ENCODE measurements around the gene PARP14.
"Not testable (repeated sequence)": the region's sequence is repeated elsewhere in the genome, so short reads cannot be mapped to it uniquely, and the experiment has no call there.

Gene PARP14

DNA sequence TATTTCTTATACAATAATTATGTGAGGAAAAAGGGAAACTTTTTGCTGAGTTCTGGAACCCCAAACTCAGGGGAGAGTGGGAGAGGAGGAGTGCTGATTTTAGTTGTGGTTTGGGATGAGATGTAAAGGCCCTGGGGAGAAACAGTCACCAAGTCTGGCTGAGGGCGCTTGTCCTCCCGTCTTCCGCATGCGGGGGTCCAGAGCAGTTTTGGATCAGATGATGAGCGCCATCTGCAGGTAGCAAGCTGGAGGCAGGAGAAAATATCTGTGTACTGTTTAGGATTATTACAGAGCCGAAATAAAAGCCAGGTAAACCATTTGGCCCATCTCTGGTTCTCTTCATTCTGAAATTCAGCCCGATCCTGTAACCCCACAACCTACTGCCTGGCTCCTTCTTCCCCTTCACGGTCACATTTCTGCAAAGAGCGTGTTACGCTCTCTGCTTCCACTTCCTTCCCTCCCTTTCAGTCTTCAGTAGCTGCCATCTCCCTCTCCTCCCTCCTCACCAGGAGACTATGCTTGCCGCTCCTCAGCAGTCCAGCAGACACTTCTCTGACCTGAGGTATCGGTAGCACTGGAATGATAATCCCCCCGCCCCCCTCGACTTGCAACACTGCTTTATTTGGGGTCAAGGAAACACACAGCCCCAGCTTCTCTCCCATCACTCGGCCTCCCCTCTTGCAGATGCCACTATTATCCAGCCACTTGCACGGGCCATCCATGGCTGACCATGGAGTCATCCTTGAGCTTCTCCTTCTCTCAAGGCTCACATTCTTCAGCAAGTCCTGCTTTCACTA lies 1.4 kb upstream of the PARP14 start:
- DNase-seq (ENCODE audit: low read depth): peak; percentile 47

DNA sequence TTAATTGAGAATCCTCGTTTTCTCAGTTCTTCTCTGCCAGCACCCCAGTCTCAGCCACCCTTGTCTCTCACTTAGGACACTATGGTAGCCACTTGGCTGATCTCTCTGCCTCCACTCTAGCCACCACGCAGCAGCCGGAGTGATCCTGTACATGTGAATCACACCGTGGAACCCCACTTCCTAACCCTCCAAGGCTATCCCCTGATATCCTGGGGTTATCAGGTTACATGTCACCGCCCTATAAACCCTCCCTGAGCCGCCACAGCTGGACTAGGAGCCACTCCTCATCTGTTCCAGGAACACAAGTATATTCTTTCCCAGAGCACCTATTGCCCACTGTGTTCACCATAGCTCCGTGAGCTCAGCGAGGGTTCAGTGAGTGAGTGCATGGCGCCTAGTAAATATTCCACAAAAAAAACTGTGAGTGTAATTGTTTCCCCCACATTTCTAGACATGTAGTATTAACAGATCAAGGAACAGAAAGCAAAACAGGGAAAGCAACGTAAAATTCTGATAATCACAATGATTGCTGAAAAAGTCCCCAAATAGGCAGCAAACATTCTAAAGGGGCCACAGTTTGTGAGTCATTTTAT lies 661 bp upstream of the PARP14 start:
- no peak for DNase-seq (ENCODE audit: low read depth)

DNA sequence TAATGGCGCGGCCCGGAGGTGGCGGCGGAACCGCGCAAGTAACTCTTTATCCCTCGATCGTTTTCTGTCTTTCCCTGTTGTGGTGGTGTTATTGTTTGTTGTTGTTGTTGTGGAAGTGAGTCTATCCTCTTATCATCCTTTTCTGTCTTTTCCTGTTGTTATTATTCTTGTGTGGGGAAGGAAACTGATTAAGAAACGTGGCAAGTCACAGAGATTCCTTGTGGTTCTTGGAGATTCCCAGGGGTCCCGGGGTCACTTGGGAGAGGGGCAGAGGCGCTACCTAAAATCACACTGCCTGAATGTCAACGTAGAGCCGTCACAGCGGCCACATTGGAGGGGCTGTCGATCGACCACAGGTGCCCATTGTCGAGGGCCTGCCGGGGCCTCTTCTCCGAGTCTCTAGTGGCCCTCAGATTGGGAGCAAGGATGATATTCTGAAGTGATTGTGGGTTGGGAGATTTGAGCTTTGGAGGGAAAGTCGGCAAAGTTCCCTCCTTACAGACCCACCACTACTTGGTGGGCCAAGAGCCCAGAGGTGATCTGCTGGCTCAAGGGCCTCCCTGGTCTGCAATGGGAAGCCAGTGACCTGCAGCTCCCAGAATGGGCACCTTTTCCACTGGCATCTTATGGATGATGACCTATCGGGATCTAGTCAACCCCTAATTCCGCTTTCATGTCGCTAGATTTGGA lies 790 bp downstream of the PARP14 start:
- no peak for DNase-seq (ENCODE audit: low read depth)

DNA sequence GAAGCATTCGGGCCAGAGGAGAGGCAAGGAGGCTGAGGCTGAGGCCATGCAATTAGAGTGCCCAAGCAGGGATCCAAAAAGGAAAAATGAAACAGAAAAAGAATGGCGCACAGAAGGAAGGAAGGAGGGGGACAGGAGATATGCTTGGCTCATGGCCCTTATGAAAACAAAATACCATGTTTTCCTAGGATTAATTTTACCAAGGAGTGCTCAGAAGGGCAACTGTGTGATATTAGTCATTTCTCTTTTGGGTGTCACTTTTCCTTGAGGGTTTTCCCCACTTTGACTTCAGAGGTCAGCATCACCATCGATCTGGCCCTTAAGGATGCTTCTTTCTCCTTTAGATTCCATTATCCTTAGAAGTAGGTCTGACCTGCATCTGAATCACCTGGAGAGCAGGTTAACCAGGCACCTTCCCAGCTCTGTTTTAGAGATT lies 1.4 kb downstream of the PARP14 start:
- no peak for DNase-seq (ENCODE audit: low read depth)

DNA sequence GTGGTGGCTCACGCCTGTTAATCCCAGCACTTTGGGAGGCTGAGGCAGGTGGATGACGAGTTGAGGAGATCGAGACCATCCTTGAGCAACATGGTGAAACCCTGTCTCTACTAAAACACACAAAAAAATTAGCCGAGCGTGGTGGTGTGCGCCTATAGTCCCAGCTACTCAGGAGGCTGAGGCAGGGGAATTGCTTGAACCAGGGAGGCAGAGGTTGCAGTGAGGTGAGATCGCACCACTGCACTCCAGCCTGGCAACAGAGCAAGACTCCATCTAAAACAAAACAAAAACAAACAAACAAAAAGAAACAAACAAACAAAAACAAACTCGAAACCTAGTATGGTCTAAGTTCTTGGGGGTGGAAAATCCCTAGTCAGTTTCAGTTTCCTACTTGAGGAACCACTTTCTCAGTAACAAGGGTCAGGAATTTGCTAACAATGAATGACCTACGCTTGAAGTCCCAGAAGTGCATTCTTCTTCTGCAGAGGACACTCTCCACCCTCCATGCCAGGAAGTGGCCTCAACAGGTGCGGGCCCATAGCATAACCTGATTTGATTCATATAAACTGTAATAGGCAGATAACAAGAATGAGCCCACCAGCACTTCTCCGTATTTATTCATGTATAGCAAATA lies 2.3 kb downstream of the PARP14 start:
- DNase-seq (ENCODE audit: low read depth): not testable (repeated sequence)

DNA sequence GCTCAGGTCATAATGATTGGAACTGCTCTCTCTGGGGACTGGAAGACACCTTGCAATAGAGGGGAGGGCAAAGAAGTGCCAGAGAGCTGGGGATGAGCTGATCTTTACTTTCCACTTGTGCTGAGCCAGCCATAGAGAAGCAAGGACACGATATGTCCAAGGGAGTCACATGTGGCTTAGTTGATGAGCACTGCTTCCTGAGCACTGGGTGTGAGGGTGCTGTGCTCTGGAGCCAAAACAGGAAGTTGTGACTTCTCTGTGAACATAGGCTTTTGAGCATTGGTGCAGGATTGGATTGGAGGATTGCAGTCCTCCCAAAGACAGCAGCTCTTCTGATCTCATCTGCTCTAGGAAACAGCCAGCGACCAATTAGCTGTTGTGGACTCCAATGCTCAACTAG lies 6.7 kb downstream of the PARP14 start:
- no peak for DNase-seq (ENCODE audit: low read depth)

DNA sequence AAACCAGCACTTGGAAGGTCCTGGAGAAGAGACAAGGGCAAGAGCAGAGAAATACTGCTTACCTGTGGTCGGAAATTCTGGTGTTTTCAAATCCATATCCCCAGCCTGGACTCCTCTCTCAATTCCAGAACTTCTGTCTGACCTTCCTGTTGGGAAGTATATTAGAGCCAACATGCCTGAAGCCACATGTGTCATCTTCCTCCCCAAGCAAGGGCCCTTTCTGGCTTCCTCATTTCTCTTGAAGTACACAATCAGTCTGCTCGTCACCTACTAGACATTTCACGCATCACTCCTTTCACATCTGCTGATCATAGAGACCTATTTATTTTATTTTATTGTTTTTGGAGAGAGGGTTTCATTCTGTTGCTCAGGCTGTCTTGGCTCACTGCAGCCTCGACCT lies 8.4 kb downstream of the PARP14 start:
- no peak for DNase-seq (ENCODE audit: low read depth)

DNA sequence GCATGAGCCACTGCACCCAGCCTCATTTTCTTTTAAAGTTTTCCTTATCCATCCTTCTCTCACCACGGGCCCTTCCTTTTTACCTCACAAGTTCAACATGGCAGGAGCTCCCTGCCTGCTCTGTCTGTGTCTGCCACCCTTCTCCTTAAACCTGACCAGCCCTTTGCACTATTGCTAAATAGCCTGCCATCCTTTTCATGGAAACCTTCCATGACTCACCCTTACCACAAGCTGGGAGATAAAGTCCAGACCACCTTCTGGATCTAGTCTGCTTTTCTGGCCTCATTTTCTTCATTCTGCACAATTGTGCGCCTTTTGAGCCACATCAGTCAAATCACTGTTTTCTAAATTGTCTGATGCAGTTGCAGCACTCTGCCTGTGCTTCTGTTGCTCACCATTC lies 8.9 kb downstream of the PARP14 start:
- DNase-seq (ENCODE audit: low read depth): no peak

DNA sequence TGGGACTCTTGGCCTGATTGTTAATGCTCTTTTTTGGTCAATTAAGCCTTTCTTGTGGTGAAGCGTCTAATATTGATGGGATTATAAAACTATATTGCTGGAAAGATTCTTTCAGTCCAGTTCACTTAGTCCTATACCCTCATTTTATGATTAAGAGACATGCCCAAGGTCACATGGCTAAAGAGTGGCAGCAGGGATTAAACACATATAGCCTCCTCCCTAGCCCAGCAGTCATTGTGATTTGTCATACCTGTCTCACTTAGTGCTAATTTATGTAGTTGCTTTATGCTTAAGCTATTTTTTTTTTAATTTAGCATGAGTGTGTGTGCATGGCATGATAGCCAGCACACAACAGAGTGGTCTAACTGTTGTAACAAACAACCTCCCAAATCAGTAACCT lies 9.5 kb downstream of the PARP14 start:
- DNase-seq (ENCODE audit: low read depth): no peak

DNA sequence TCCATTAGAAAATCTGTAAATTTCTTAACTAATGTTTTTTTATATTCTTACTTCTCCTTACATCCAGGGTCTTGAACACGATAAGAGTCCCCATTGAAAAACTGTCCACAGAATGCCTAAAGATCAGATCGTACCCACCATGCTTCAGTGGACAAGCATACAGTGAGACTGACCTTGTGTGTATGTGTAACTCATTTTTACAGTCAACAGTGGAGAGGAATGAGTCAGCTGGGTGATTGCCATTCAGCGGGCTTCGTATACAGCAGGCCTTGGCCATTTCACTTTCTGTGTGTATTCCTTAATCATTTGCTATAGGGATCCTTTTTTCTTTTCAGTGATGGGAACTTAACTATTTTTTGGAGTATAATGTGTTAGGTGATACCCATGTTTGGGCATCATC lies 10.6 kb downstream of the PARP14 start:
- DNase-seq (ENCODE audit: low read depth): no peak

DNA sequence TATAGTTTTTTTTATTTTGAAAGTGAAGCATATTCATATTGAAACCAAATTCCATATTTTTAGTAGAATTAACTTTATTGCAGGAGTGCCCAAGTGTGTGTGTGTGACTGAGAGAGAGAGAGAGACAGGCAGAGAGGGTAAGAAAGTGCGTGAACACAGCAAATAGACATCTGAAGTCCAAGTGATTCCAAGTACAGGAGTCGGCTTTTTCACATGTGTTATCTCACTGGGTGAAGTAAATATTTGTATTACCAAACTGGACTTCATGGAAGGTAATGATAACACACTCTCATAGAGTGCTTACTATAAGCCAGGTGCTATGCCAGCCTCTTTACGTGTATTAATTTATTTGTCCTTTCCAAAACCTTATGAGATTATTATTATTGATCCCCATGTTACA lies 12.0 kb downstream of the PARP14 start:
- no peak for DNase-seq (ENCODE audit: low read depth)

DNA sequence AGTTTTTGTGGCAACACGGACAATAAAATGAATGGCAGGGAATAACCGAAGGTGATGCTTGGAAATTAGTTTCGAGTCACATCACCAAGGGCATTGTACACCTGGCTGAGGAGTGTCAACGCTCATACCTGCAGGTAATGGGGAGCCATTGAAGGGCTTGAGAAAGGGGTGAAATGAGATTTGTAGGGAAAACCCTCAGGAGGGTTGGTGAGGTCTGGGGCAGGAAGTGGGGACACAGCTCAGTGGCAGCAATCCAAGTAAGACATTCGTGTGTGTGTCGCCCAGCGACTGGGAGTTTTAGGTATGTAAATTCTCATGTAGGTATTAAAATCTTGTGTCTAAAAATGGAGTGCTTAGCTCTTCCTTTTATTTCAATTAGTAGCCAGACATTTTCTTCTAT lies 14.3 kb downstream of the PARP14 start:
- no peak for DNase-seq (ENCODE audit: low read depth)

DNA sequence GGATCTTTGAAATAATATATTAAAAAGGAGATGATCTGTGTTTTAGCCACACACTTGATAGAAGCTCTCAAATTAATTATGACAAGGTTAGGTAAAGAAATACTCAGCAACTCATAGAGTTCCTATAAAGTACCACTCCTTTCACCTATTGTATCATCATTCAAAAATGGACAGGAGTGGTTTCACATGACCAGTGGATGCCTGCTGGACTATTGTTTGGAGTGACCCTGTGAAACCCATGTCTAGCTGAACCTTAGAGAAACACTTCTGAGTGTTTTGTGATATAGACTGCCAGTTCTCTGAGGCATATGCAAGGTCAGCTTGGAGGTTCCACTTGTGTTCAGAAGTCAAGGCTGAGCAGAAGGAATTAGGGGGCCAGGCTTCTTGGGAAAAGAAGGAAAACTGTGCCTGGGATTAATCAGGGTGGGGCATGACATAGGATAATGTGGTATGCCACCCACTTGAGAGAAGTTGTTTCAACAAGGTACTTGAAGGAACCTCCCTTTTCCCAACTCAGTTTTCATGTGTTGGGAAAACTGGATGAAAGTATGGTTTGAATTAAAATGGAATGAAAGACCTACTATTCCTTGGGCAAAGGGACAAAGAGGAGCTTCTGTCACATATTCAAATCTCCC lies 15.4 kb downstream of the PARP14 start:
- DNase-seq (ENCODE audit: low read depth): no peak

DNA sequence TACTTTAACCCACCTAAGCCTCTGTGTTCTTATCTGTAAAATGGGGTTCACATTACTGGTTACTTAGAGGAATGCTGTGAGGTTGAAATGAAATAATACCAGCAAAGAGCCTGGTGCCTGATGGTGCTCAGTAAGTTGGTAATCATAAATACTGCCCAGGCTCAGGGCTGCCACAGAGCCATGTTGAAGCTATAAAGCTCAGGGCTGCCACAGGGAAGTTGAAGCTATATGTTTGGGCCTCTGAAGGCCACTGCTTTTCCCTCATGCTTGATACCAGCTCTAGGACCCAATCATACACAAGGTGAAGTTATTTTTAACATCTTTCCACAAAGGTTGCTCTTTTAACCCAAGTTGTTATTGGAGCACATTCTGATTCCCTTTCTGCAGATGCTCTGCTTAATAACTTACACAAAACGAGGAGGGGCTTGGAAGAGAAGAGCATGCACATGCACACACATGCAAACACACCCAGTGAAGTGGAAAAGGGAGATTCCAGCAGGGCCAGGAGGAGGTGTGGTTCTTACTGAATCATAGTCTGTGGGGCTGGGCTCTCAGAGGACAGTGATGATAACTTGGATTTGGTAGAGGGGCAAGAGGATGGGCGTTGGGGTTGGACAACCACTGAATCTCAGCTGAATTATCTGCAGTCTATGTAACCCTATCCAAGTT lies 17.4 kb downstream of the PARP14 start:
- DNase-seq (ENCODE audit: low read depth): no peak

DNA sequence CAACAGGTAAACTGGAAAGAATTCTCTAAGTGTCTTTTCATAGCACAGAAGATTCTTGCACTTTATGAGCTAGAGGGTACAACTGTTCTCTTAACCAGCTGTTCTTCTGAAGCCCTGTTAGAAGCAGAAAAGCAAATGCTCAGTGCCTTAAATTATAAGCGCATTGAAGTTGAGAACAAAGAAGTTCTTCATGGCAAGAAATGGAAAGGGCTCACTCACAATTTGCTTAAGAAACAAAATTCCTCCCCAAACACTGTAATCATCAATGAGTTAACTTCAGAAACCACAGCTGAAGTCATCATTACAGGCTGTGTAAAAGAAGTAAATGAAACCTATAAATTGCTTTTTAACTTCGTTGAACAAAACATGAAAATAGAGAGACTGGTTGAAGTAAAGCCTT lies 19.6 kb downstream of the PARP14 start:
- DNase-seq (ENCODE audit: low read depth): no peak

DNA sequence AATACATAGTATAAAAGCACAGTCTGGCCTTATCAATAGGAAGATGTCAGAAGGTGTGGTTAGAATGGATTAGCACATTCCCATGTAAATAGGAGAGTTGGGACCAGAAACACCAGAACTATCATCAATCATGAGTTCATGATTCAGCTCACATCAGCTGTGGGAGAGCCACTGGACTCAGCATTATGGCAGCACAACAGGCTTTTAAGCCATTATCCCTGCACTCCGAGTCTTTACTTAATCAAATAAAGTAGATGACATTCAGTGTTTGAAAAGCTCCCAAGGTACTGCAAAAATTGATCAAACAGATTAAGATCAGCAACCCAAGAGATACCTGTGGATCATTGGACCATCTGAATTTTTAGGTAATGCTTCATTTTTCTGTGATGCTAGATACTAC lies 24.7 kb downstream of the PARP14 start:
- no peak for DNase-seq (ENCODE audit: low read depth)

DNA sequence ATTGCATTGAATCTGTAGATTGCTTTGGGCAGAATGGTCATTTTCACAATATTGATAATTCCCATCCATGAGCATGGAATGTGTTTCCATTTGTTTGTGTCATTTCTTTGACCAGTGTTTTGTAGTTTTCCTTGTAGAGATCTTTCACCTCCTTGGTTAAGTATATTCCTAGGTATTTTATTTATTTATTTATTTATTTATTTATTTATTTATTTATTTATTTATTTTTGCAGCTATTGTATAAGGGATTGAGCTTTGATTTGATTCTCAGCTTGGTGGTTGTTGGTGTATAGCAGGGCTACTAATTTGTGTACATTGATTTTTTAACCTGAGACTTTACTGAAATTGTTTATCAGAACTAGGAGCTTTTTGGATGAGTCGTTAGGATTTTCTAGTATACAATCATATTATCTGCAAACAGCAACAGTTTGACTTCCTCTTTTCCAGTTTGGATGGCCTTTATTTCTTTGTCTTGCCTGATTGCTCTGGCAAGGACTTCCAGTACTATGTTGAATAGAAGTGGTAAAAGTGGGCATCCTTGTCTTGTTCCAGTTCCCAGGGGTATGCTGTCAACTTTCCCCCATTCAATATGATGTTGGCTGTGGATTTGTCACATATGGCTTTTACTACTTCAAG lies 30.1 kb downstream of the PARP14 start:
- not testable (repeated sequence) for DNase-seq (ENCODE audit: low read depth)

DNA sequence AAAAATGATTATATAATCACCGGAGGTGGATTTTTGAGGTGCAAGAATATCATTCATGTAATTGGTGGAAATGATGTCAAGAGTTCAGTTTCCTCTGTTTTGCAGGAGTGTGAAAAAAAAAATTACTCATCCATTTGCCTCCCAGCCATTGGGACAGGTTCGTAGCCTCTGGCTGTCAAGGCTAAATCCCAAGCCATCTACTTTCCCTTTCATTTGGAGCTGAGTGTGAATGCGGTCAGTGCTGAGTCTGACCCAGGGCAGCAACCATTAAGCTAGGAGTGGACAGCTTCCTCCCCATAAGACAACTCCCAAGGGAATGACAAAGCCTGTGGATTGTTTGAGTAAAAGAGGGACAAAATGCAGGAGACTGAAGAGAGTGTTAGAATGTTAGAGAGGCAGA lies 33.6 kb downstream of the PARP14 start:
- DNase-seq (ENCODE audit: low read depth): no peak

DNA sequence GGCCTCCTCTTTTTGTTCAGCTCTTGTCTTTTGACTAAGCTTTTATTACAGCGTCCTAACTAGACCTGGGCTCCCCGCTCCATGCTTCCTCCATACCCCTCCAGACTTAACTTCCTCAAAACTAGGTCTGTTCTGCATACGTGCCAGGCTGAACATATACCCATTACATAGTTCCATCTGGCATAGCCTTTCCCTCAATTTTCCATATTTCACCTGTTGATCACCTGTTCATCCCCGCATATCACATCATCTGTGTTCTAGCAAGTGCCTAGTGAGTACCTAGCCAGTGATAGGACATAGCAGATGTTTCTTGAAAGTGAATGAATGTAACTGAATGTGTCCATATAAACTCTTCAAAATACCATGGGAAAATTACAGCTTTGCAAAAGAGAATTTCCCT lies 36.0 kb downstream of the PARP14 start:
- DNase-seq (ENCODE audit: low read depth): no peak

DNA sequence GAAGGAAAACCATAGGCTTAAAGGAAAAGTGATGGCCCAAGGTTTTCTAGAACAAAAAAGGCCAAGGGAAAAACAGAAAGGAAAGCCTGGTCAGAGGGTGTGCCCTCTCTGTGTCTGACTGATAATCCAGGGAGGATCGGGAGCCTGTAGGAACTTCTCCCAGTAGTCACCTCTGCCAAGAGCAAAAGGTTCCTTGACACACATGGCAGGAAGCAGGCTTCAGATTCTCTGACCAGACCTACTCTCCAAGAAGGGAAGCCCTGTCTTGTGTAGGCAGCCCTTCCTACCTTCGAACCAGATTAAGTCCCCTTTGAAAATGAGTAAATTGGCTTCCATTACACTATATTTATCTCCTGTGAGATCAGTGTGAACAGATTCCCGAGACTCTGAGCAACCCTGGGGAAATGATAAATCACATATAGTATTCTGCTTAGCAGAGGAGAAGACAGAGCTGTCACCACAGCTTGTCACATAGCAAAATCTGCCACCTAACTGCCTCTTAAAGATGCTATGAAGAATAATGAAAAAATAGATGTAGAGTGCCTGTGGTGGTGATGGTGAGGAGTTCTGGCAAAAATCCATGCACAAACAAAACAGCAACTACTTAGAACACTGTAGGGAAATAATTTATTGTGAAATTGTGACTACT lies 38.8 kb downstream of the PARP14 start:
- no peak for DNase-seq (ENCODE audit: low read depth)

DNA sequence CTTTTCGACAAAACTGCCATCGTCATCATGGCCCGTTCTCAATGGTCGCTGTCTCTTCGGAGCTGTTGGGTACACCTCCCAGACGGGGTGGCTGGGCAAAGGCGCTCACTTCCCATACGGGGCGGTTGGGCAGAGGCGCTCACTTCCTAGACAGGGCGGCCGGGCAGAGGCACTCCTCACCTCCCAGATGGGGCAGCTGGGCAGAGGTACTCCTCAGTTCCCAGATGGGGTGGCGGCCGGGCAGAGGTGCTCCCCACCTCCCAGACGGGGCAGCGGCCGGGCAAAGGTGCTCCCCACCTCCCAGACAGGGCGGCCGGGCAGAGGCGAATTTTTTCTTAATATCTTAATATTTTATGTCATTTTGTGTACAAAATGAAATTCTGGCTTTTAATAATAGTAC lies 44.5 kb downstream of the PARP14 start:
- DNase-seq (ENCODE audit: low read depth): no peak
